Measurements from ENCODE around the gene FLYWCH2.

Gene FLYWCH2, protein sequence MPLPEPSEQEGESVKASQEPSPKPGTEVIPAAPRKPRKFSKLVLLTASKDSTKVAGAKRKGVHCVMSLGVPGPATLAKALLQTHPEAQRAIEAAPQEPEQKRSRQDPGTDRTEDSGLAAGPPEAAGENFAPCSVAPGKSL

DNA sequence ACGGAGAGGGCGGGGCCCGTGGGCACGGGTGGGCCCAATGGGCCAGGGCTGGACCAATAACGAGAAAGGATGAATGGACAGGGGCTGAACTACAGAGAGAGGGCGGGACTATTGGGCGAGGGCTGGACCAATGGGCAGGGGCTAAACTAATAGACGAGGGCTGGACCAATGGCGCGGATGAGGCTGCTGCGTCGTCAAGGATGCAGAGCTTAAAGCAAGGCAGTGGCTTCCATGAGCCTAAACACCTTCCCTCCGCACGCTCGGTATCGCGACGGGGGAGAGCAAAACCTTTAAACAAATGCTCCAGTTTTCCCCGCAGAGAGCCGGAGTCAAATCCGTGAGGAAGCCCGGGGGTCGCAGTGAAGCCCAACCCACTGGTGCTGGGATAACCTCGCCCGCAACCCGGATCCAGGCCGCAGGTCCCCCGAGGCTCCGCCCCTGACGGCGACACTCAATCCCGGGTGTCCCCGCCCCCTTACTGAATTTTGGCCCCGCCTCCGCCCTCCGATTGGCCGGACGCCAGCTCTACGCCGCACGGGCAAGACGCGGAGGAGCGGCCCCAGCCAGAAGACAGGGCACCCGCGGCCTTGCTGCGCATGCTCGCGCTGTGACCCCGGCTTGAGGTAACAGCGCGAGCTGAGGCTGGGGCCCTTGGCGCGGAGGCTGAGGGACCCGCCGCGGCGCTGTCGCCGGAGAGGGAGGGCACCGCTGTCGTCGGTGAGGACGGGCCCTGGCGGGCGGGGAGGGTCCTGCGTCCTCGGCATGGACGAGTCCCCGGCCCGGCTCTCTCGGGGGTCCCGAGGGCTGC is at the start of gene FLYWCH2:
Gene FLYWCH2 (plus strand): TSS at position 566 of the 808 bp plus-strand sequence. CDS start 13,235 bp downstream, outside the sequence.
- TF ChIP-seq FOXM1 (IDR thresholded peaks at IDR 0.05; ENCODE audit: borderline replicate concordance) (no peak), L3MBTL2 (conservative IDR thresholded peaks at IDR 0.05) (peak; percentile 66), TARDBP (IDR thresholded peaks at IDR 0.05) (no peak), HDGF (IDR thresholded peaks at IDR 0.05; ENCODE audit: borderline replicate concordance) (no peak), SP1 (IDR thresholded peaks at IDR 0.05) (no peak), FOXA1 (IDR thresholded peaks at IDR 0.05) (no peak), ZNF384 (IDR thresholded peaks at IDR 0.05) (no peak), ARNT (IDR thresholded peaks at IDR 0.05) (no peak), ELF4 (IDR thresholded peaks at IDR 0.05) (no peak)
- TF ChIP-seq, protein P1, sequence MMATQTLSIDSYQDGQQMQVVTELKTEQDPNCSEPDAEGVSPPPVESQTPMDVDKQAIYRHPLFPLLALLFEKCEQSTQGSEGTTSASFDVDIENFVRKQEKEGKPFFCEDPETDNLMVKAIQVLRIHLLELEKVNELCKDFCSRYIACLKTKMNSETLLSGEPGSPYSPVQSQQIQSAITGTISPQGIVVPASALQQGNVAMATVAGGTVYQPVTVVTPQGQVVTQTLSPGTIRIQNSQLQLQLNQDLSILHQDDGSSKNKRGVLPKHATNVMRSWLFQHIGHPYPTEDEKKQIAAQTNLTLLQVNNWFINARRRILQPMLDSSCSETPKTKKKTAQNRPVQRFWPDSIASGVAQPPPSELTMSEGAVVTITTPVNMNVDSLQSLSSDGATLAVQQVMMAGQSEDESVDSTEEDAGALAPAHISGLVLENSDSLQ (IDR thresholded peaks at IDR 0.05) = peak; percentile 95
- POLR2A ChIA-PET = interaction anchor here (0.7 to 2.1 kb wide), 16 partner anchors 9 to 130 kb away, joined by 3 to 24 read pairs (median 6); partner anchors contain the start of genes FLYWCH1, PKMYT1 and SRRM2
- peak; percentile 95 for DNase-seq (ENCODE audit: extremely low spot score)
- CTCF ChIA-PET = interaction anchor here (0.9 to 1.3 kb wide), 4 partner anchors 15 to 59 kb away, joined by 3 to 10 read pairs (median 4); no protein-coding TSS in a partner anchor

DNA sequence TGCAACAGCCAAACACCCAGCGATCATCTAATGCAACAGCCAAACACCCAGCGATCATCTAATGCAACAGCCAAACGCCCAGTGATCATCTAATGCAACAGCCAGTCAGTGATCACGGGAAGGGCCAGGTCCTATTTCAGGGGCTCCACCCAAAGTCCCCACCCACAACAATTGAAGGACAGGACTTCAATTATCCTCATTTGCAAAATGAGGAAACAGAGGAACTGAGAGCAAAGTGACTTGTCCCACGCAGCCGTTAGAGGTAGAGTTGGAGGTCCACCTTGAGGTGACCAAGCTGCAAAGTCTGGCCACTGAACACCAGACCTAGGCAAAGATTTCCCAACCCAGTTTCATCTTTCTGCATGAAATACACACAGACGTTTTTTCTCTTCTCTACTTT is 49.2 kb upstream of the FLYWCH2 start:
- TF ChIP-seq NFRKB (IDR thresholded peaks at IDR 0.05) (no peak), ELF4 (IDR thresholded peaks at IDR 0.05) (no peak), LEF1 (IDR thresholded peaks at IDR 0.05; ENCODE audit: borderline replicate concordance) (no peak), FOXM1 (IDR thresholded peaks at IDR 0.05; ENCODE audit: borderline replicate concordance) (no peak), TARDBP (IDR thresholded peaks at IDR 0.05) (no peak), ZNF384 (IDR thresholded peaks at IDR 0.05) (no peak), HDGF (IDR thresholded peaks at IDR 0.05; ENCODE audit: borderline replicate concordance) (no peak), ARNT (IDR thresholded peaks at IDR 0.05) (no peak), SP1 (IDR thresholded peaks at IDR 0.05) (no peak), BHLHE40 (IDR thresholded peaks at IDR 0.05; ENCODE audit: borderline replicate concordance) (no peak), CTBP1 (IDR thresholded peaks at IDR 0.05; ENCODE audit: borderline replicate concordance) (no peak)
- TF ChIP-seq, protein P1 (IDR thresholded peaks at IDR 0.05) = no peak
- no peak for DNase-seq (ENCODE audit: extremely low spot score)
- CTCF ChIA-PET = no interaction called here
- POLR2A ChIA-PET = no interaction called here

DNA sequence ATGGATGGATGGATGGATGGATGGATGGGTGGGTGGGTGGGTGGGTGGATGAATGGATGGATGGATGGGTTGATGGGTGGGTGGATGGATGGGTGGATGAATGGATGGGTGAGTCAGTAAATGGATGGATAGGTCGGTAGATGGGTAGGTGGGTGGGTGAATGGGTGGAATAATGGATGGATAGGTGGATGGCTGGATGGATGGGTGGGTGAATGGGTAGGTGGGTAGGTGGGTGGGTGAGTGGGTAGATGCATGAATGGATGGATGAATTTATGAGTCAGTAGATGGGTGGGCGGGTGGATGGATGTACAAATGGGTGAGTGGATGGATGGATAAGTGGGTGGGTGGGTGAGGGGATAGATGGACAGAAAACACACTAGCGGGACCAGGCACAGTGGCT is 48.0 kb upstream of the FLYWCH2 start:
- ChIA-PET POLR2A (no interaction called here), CTCF (no interaction called here)
- DNase-seq (ENCODE audit: extremely low spot score) = no peak

DNA sequence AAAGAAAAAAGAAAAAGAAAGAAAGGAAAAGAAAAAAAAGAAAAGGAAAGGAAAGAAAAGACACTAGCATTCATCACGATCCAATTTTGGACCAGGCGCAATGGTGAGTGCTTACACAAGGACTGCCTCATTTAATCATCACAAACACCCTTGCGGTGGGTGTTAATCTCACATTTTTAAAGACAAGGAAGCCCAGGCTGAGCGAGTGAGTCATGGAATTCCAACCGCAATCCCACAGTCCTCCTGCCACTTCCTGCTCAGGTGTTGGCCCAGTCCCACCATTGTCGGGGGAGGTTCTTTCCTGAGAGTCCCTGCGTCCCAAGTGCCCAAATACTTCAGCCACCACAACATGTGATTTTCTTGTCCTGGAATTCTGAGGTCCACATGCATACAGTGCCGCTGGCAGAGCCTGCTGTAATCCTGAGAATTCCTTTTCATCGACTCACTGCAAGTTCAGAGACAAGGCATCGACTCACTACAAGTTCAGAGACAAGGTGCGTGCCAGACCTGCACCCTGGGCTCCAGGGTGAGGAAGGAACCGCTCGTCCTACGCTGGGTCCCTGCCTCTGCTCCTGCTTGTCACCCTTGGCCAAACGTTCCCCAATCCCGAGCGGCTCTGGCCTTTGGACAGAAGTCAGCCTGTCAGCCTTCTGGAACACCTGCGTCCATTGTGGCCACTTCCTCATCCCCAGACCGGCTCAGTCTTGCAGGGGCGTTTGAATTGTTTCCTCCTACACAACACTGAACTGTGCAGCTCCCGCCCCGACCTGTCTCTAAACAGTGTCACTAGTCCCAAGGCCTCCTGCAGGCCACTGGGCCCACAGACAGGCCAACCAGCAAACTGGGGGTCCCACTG is 47.1 kb upstream of the FLYWCH2 start:
- ChIA-PET CTCF (no interaction called here), POLR2A (no interaction called here)
- TF ChIP-seq HDGF (IDR thresholded peaks at IDR 0.05; ENCODE audit: borderline replicate concordance) (no peak), FOXM1 (IDR thresholded peaks at IDR 0.05; ENCODE audit: borderline replicate concordance) (no peak), LEF1 (IDR thresholded peaks at IDR 0.05; ENCODE audit: borderline replicate concordance) (no peak), CTBP1 (IDR thresholded peaks at IDR 0.05; ENCODE audit: borderline replicate concordance) (no peak), ELF4 (IDR thresholded peaks at IDR 0.05) (no peak), ZNF384 (IDR thresholded peaks at IDR 0.05) (no peak), SP1 (IDR thresholded peaks at IDR 0.05) (no peak), ARNT (IDR thresholded peaks at IDR 0.05) (no peak), L3MBTL2 (conservative IDR thresholded peaks at IDR 0.05) (no peak), TARDBP (IDR thresholded peaks at IDR 0.05) (no peak), BHLHE40 (IDR thresholded peaks at IDR 0.05; ENCODE audit: borderline replicate concordance) (no peak), NFRKB (IDR thresholded peaks at IDR 0.05) (no peak), FOXA1 (IDR thresholded peaks at IDR 0.05) (no peak), SUZ12 (IDR thresholded peaks at IDR 0.05) (no peak)
- TF ChIP-seq, protein P1 (IDR thresholded peaks at IDR 0.05) = no peak
- no peak for DNase-seq (ENCODE audit: extremely low spot score)

More for the DNA sequence above, 48.0 kb upstream of the FLYWCH2 start:
- TF ChIP-seq CTBP1 (IDR thresholded peaks at IDR 0.05; ENCODE audit: borderline replicate concordance) (no peak), FOXM1 (IDR thresholded peaks at IDR 0.05; ENCODE audit: borderline replicate concordance) (no peak), LEF1 (IDR thresholded peaks at IDR 0.05; ENCODE audit: borderline replicate concordance) (no peak), BHLHE40 (IDR thresholded peaks at IDR 0.05; ENCODE audit: borderline replicate concordance) (no peak), ELF4 (IDR thresholded peaks at IDR 0.05) (no peak), SP1 (IDR thresholded peaks at IDR 0.05) (no peak), FOXK2 (IDR thresholded peaks at IDR 0.05) (no peak), L3MBTL2 (conservative IDR thresholded peaks at IDR 0.05) (no peak), TARDBP (IDR thresholded peaks at IDR 0.05) (no peak), ZNF384 (IDR thresholded peaks at IDR 0.05) (no peak), NFRKB (IDR thresholded peaks at IDR 0.05) (no peak), FOXA1 (IDR thresholded peaks at IDR 0.05) (no peak), SUZ12 (IDR thresholded peaks at IDR 0.05) (no peak), ARNT (IDR thresholded peaks at IDR 0.05) (no peak), HDGF (IDR thresholded peaks at IDR 0.05; ENCODE audit: borderline replicate concordance) (no peak)
- TF ChIP-seq, protein P1 (IDR thresholded peaks at IDR 0.05) = no peak

All from HEK293T (cell line).